ENCODE results near the gene KCNT2. TPM values are rescaled to one million over a fixed set of nuclear protein-coding genes. Genes with fewer than 3 reads are reported as not detected.

KCNT2 gene
- total and polyA plus RNA-seq, 9 of the 15 experiments (the other 6 are each of a cell fraction or from before 2014, with no cell fraction given), result 0.13 to 0.73 (median 0.28) TPM

DNA sequence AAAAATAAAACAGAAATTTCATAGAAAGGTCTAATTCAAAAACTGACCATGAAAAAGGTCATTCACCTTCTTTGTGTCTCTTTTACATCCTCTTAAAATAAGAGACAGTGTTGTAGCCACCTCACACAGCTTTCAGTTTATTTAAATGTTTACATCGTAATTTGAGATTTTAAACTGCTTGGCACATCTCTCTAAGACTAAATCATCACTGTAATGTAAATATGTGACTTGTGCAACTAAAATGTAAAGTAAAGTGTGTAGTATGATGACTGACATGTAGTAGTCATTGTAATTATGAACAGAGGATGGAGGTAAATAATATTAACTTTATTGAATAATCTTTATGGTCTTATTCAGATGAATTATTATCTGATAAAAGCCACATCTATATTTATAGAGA is 283.9 kb downstream of the KCNT2 start:
- no peaks in the 10 kb centered on the region for H3K27me3 ChIP-seq (ENCODE audit: control insufficient read depth in 2 of 2, insufficient read depth in 2 of 2, low read length in 2 of 2)
- H3K27ac ChIP-seq (ENCODE audit: extremely low read depth, low read depth, low read length), result no peak overlapping the region
- ChIA-PET POLR2A (no interaction called here), CTCF (ENCODE audit: low intra/inter-chr PET ratio) (no interaction called here)
- H3K4me3 ChIP-seq, result no peak overlapping the region
- H3K9me3 ChIP-seq (replicated peaks; ENCODE audit: control insufficient read depth, insufficient read depth, low read depth, low read length), result no peaks in the 10 kb centered on the region
- H3K79me2 ChIP-seq (ENCODE audit: control insufficient read depth, insufficient read depth, low read length), result no peaks in the 10 kb centered on the region
- intact Hi-C loops (cut with micrococcal nuclease) (no loop called here), in situ Hi-C loops (cut with MboI) (no loop called here)
- no peaks in the 10 kb centered on the region for H3K4me1 ChIP-seq (replicated peaks in 1 of 2; ENCODE audit: control insufficient read depth in 2 of 2, insufficient read depth in 2 of 2, low read length in 2 of 2)
- WGBS (ENCODE audit: insufficient coverage, low coverage, missing lambda C conversion rate), result 8% methylated on average over 1 of the region's 1 CpG
- FAIRE-seq (no peak), ATAC-seq (no peak), DNase-seq (ENCODE audit: extremely low read depth in 1 of 4, low spot score in 3 of 4) (no peak)
- no peaks in the 10 kb centered on the region for H3K36me3 ChIP-seq (ENCODE audit: control insufficient read depth, insufficient read depth, low read length)
- H3K9ac ChIP-seq (ENCODE audit: insufficient read depth in 1 of 2, low read depth in 2 of 2, low read length in 2 of 2), result no peak overlapping the region
- BruUV-seq (replicated peaks), result no TSS peak
- no peaks in the 10 kb centered on the region for H3K9me1 ChIP-seq (ENCODE audit: control insufficient read depth, insufficient read depth, low read length)
- H2AFZ ChIP-seq (ENCODE audit: low read depth, low read length), result no peak overlapping the region
- no peak overlapping the region for H3K4me2 ChIP-seq (ENCODE audit: insufficient read depth, low read length)
- H4K20me1 ChIP-seq (replicated peaks; ENCODE audit: control insufficient read depth, insufficient read depth, low read length), result no peaks in the 10 kb centered on the region
- TF ChIP-seq, protein P1, sequence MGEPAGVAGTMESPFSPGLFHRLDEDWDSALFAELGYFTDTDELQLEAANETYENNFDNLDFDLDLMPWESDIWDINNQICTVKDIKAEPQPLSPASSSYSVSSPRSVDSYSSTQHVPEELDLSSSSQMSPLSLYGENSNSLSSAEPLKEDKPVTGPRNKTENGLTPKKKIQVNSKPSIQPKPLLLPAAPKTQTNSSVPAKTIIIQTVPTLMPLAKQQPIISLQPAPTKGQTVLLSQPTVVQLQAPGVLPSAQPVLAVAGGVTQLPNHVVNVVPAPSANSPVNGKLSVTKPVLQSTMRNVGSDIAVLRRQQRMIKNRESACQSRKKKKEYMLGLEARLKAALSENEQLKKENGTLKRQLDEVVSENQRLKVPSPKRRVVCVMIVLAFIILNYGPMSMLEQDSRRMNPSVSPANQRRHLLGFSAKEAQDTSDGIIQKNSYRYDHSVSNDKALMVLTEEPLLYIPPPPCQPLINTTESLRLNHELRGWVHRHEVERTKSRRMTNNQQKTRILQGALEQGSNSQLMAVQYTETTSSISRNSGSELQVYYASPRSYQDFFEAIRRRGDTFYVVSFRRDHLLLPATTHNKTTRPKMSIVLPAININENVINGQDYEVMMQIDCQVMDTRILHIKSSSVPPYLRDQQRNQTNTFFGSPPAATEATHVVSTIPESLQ (CRISPR knock-in tag; IDR thresholded peaks at IDR 0.05), result no peak
- TF ChIP-seq RFX7 (CRISPR knock-in tag; IDR thresholded peaks at IDR 0.05) (no peak), ZBTB40 (IDR thresholded peaks at IDR 0.05) (no peak), ZBTB40 (CRISPR knock-in tag; IDR thresholded peaks at IDR 0.05) (no peak), HMG20A (CRISPR knock-in tag; conservative IDR thresholded peaks at IDR 0.05) (no peak), CHCHD3 (CRISPR knock-in tag; IDR thresholded peaks at IDR 0.05) (no peak), ZNF76 (CRISPR knock-in tag; IDR thresholded peaks at IDR 0.05; ENCODE audit: borderline replicate concordance) (no peak), MEF2D (tag; conservative IDR thresholded peaks at IDR 0.05; ENCODE audit: low read depth) (no peak), SPI1 (IDR thresholded peaks at IDR 0.05; ENCODE audit: borderline replicate concordance, low read depth, low read length) (no peak), ZC3H8 (IDR thresholded peaks at IDR 0.05) (no peak)
